Smooth muscle cell (in vitro differentiated cells): ENCODE measurements around the gene NID1. TPM values are rescaled to one million over a fixed set of nuclear protein-coding genes. Genes with fewer than 3 reads are reported as not detected.

Experiments used
- DNase-seq: peaks from one replicate; lab custom pipeline; 2025; ENCODE audit not compliant: unreplicated experiment; lab: John Stamatoyannopoulos, UW
- H2AFZ ChIP-seq: fragments of 200-600 bp; sonication (generic); 2 replicates; pipeline ENCODE4 v1.6.0; 2016; ENCODE audit warnings: antibody characterized with exemption, low read depth, mild to moderate bottlenecking
- H3F3A ChIP-seq: fragments of 200-600 bp; sonication (generic); 2 replicates; pipeline ENCODE4 v1.6.0; 2017; ENCODE audit warnings: antibody characterized with exemption, low read depth
- H3K27ac ChIP-seq: fragments of 200-600 bp; sonication (generic); 2 replicates; pipeline ENCODE4 v1.5.1; 2016; ENCODE audit warnings: low read depth, mild to moderate bottlenecking
- H3K27me3 ChIP-seq: fragments of 200-600 bp; sonication (generic); 2 replicates; pipeline ENCODE4 v1.6.1; 2016; ENCODE audit warnings: low read depth, mild to moderate bottlenecking
- H3K36me3 ChIP-seq: fragments of 200-600 bp; sonication (generic); 2 replicates; pipeline ENCODE4 v1.5.1; 2016; ENCODE audit warnings: low read depth
- H3K4me1 ChIP-seq: fragments of 200-600 bp; sonication (generic); 2 replicates; pipeline ENCODE4 v1.5.1; 2016; ENCODE audit warnings: low read depth
- H3K4me2 ChIP-seq: fragments of 200-600 bp; sonication (generic); 2 replicates; pipeline ENCODE4 v1.6.0; 2016; ENCODE audit warnings: mild to moderate bottlenecking
- H3K4me3 ChIP-seq: fragments of 200-600 bp; sonication (generic); 2 replicates; pipeline ENCODE4 v1.5.1; 2016; ENCODE audit warnings: mild to moderate bottlenecking
- H3K79me2 ChIP-seq: fragments of 200-600 bp; sonication (generic); 2 replicates; pipeline ENCODE4 v1.6.0; 2016; ENCODE audit warnings: low read depth, mild to moderate bottlenecking
- H3K9ac ChIP-seq: fragments of 200-600 bp; sonication (generic); 2 replicates; pipeline ENCODE4 v1.6.0; 2016; ENCODE audit warnings: low read depth
- H3K9me3 ChIP-seq: fragments of 200-600 bp; sonication (generic); replicated peaks from 2 replicates; pipeline ENCODE4 v1.5.1; 2016; ENCODE audit warnings: low read depth
- H4K20me1 ChIP-seq: fragments of 200-600 bp; sonication (generic); 2 replicates; pipeline ENCODE4 v1.6.0; 2016; ENCODE audit warnings: low read depth
- WGBS: methylation state at CpG from one replicate; pipeline ENCODE4 v1.1.7; 2016; ENCODE audit warnings: low lambda C conversion rate; 5-methylcytosine and 5-hydroxymethylcytosine counted together
- polyA plus RNA-seq: library from polyadenylated mRNA; unstranded; fragments of >200 nt; fragmentation: Nextera tagmentation; extraction: Ambion mirVana; gene quantifications from 2 replicates; pipeline ENCODE4 v1.2.1, GENCODE V29; 2016
- total RNA-seq: library from RNA; depleted of rRNA; stranded (reverse); fragments of >200 nt; gene quantifications from 2 replicates; pipeline ENCODE4 v1.2.3, GENCODE V29; 2014
- TF ChIP-seq, protein P1 (sequence below): fragments of 200-600 bp; sonication (generic); IDR thresholded peaks from 2 replicates; pipeline ENCODE4 v1.5.1; 2017; ENCODE audit warnings: borderline replicate concordance, mild to moderate bottlenecking, antibody characterized with exemption; ENCODE audit not compliant: insufficient read depth, poor library complexity, severe bottlenecking

The NID1 gene
- total and polyA plus RNA-seq, 2 experiments from 2014 or later, result 52.9 to 74.1 TPM

DNA sequence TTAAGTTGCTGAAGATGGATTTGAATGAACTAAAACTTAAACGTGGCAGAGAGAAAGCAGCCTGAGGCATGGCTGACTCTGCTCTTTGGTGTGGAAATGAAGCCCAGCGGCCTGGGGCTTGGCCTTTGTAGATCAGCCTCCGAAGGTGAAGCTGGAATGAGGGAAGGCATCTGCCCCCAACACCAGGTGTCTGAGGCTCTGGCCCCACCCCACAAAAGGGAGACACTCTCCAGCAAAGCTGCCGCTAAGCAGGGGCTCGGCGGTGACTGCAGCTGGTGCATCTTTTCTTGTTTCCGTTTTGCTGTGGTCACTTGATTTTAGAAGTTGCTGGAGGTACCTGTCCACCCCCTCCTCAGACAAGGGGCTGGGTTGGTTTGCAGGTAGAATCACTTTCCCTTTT, 38.2 kb upstream of the NID1 start:
- TF ChIP-seq, protein P1, sequence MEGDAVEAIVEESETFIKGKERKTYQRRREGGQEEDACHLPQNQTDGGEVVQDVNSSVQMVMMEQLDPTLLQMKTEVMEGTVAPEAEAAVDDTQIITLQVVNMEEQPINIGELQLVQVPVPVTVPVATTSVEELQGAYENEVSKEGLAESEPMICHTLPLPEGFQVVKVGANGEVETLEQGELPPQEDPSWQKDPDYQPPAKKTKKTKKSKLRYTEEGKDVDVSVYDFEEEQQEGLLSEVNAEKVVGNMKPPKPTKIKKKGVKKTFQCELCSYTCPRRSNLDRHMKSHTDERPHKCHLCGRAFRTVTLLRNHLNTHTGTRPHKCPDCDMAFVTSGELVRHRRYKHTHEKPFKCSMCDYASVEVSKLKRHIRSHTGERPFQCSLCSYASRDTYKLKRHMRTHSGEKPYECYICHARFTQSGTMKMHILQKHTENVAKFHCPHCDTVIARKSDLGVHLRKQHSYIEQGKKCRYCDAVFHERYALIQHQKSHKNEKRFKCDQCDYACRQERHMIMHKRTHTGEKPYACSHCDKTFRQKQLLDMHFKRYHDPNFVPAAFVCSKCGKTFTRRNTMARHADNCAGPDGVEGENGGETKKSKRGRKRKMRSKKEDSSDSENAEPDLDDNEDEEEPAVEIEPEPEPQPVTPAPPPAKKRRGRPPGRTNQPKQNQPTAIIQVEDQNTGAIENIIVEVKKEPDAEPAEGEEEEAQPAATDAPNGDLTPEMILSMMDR, result no peak
- Histone ChIP-seq H3K4me1 (peaks cover 5% of the 10 kb centered on the region), H4K20me1 (no peaks in the 10 kb centered on the region), H3K9me3 (no peaks in the 10 kb centered on the region), H3K36me3 (no peaks in the 10 kb centered on the region), H3K4me3 (no peak overlapping the region), H3F3A (no peaks in the 10 kb centered on the region), H3K79me2 (no peaks in the 10 kb centered on the region), H3K4me2 (no peak overlapping the region), H3K27me3 (no peaks in the 10 kb centered on the region), H2AFZ (no peak overlapping the region), H3K9ac (no peak overlapping the region), H3K27ac (no peak overlapping the region)
- DNase-seq, result no peak
- 15% methylated on average over 7 of the region's 7 CpGs for WGBS

DNA sequence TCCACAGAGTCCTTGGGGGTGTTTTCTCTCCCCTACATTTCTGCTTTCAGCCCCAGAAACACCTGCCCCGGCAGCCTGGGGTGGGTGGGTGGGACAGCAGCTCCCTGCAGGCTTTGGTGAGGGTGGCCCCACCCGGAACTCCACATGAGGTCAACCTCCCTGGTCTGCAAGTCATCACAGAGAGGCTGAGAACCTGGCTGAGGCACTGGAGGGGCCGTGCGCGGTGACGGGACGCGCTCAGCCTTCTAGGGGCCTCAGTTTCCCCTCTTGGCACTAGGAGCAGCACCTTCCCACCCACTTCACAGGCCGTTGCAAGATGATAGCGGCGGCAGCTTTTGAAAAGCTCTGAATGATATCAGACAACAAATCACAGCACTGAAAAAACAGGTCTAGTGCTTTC, 37.7 kb upstream of the NID1 start:
- H3K27ac ChIP-seq, result no peak overlapping the region
- no peaks in the 10 kb centered on the region for H3K79me2 ChIP-seq
- 75% methylated on average over 11 of the region's 11 CpGs for WGBS
- no peaks in the 10 kb centered on the region for H3K9me3 ChIP-seq
- no peak overlapping the region for H3K4me2 ChIP-seq
- no peaks in the 10 kb centered on the region for H4K20me1 ChIP-seq
- no peaks in the 10 kb centered on the region for H3K36me3 ChIP-seq
- H3K4me1 ChIP-seq, result peaks cover 5% of the 10 kb centered on the region
- no peak overlapping the region for H3K9ac ChIP-seq
- TF ChIP-seq, protein P1, result no peak
- no peak overlapping the region for H3K4me3 ChIP-seq
- DNase-seq, result no peak
- H2AFZ ChIP-seq, result no peak overlapping the region
- H3F3A ChIP-seq, result peaks cover 1% of the 10 kb centered on the region
- H3K27me3 ChIP-seq, result no peaks in the 10 kb centered on the region

DNA sequence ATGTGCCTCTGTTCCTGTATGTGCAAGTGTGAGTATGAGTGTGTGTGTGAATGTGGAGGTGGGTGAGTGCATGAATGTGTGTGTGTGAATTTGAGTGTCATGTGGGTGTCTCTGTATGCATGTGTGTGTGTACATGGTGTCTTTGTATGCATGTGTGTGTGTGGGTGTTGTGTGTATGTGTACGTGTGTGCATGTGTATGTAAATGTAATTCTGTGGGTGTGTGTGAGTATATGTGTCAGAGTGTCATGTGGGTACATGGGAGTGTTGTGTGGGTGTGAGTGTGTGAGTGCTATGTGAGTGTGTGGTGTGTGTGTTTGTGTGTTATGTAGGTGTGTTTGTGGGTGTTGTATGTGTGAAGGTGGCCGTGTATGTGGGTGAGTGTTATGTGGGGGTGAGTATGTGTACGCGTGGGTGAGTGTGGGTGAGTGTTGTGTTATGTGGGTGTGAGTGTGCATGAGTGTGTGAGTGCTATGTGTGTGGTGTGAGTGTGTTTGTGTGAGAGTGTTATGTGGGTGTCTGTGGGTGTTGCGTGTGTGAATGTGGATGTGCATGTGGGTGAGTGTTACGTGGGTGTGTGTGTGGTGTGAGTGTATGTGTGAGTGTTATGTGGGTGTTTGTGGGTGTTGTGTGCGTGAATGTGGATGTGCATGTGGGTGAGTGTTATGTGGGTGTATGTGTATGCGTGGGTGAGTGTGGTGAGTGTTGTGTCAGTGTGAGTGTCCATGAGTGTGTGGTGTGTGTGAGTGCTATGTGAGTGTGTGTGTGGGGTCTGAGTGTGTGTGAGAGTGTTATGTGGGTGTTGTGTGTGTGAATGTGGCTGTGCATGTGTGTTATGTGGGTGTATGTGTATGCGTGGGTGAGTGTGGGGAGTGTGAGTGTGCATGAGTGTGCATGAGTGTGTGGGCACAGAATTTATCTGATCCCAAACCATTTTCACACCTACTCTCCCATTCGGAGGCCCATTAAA, 36.6 kb upstream of the NID1 start:
- no peak for DNase-seq
- TF ChIP-seq, protein P1, result no peak
- no peak overlapping the region for H2AFZ ChIP-seq
- no peak overlapping the region for H3K9ac ChIP-seq
- no peak overlapping the region for H3K27ac ChIP-seq
- no peaks in the 10 kb centered on the region for H3K79me2 ChIP-seq
- H4K20me1 ChIP-seq, result no peaks in the 10 kb centered on the region
- no peaks in the 10 kb centered on the region for H3K9me3 ChIP-seq
- WGBS, result 90% methylated on average over 8 of the region's 10 CpGs
- peaks cover 12% of the 10 kb centered on the region for H3F3A ChIP-seq
- H3K36me3 ChIP-seq, result no peaks in the 10 kb centered on the region
- no peak overlapping the region for H3K4me2 ChIP-seq
- no peaks in the 10 kb centered on the region for H3K27me3 ChIP-seq
- no peak overlapping the region for H3K4me3 ChIP-seq
- H3K4me1 ChIP-seq, result peaks cover 5% of the 10 kb centered on the region
